Parathyroid adenoma (tissue), 2 donors: Measurements from ENCODE around the gene PSMA7.

Source experiments
- H2AFZ ChIP-seq: fragments of 300-600 bp; sonication (generic); one replicate; pipeline ENCODE4 v1.7.0; 2017; ENCODE audit warnings: antibody characterized with exemption, mild to moderate bottlenecking
- H3K27ac ChIP-seq: fragments of 300-600 bp; sonication (generic); one replicate; pipeline ENCODE4 v1.7.0; 2017
- H3K27me3 ChIP-seq: fragments of 300-600 bp; sonication (generic); one replicate; pipeline ENCODE4 v1.7.0; 2017; ENCODE audit warnings: low read length; ENCODE audit not compliant: control insufficient read depth, insufficient read depth
- H3K36me3 ChIP-seq: fragments of 300-600 bp; sonication (generic); one replicate; pipeline ENCODE4 v1.7.0; 2017; ENCODE audit warnings: low read length; ENCODE audit not compliant: control insufficient read depth, insufficient read depth
- H3K4me1 ChIP-seq: fragments of 300-600 bp; sonication (generic); one replicate; pipeline ENCODE4 v1.7.0; 2017; ENCODE audit warnings: control low read depth
- H3K4me2 ChIP-seq: fragments of 300-600 bp; sonication (generic); one replicate; pipeline ENCODE4 v1.7.0; 2017; ENCODE audit warnings: low read length
- H3K4me3 ChIP-seq: fragments of 300-600 bp; sonication (generic); one replicate; pipeline ENCODE4 v1.7.0; 2017; ENCODE audit warnings: low read depth, low read length
- H3K79me2 ChIP-seq: fragments of 300-600 bp; sonication (generic); one replicate; pipeline ENCODE4 v1.7.0; 2017; ENCODE audit warnings: control low read depth
- H3K9ac ChIP-seq: fragments of 300-600 bp; sonication (generic); one replicate; pipeline ENCODE4 v1.7.0; 2017; ENCODE audit warnings: mild to moderate bottlenecking
- H3K9me3 ChIP-seq: fragments of 300-600 bp; sonication (generic); one replicate; pipeline ENCODE4 v1.7.0; 2017; ENCODE audit warnings: low read length; ENCODE audit not compliant: control insufficient read depth
- TF ChIP-seq, protein P1 (sequence below): fragments of 300-600 bp; sonication (generic); IDR thresholded peaks from one replicate; pipeline ENCODE4 v1.7.0; 2017; ENCODE audit warnings: antibody characterized with exemption, mild to moderate bottlenecking
- donor health status: primary hyperparathyroidism.

PSMA7 gene

DNA sequence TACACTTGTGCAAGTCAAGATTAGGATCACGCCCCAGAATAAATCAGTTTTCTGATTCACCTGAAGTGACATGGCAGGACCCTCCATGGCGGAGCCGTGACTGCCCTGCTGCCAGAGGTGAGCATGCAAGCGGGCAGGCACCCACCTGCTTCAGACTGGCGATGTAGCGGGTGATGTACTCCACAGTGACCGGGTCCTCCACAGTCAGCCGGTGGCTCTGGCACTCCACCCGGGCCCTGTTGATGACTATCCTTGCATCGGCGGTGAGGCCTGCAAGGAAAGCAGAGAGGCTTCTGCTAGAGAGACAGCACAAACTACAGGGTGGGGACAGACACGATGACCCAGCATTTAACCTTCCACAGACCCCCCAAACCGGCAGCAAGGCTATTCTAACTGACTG is 3.6 kb downstream of the PSMA7 start:
- no peaks in the 10 kb centered on the region for H3K36me3 ChIP-seq

DNA sequence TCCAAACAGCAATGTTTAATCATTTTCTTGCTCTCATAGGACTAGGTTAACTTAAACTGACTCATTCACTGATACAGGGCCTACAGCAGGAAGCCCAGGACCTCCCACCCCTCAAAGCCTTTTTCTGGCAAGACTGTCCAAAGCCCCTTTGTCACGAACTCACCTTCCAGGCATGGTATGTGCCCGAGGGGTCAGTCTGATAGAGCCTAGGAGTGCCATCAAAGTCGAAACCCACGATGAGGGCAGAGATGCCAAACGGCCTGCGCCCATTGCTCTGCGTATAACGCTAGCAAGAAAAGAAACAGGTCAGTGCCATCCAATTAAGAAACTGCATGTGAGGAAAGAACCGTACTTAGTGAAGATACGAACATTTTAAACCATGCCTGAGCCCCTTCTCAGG is 4.3 kb downstream of the PSMA7 start:
- no peak overlapping the region for H3K4me2 ChIP-seq
- TF ChIP-seq, protein P1, sequence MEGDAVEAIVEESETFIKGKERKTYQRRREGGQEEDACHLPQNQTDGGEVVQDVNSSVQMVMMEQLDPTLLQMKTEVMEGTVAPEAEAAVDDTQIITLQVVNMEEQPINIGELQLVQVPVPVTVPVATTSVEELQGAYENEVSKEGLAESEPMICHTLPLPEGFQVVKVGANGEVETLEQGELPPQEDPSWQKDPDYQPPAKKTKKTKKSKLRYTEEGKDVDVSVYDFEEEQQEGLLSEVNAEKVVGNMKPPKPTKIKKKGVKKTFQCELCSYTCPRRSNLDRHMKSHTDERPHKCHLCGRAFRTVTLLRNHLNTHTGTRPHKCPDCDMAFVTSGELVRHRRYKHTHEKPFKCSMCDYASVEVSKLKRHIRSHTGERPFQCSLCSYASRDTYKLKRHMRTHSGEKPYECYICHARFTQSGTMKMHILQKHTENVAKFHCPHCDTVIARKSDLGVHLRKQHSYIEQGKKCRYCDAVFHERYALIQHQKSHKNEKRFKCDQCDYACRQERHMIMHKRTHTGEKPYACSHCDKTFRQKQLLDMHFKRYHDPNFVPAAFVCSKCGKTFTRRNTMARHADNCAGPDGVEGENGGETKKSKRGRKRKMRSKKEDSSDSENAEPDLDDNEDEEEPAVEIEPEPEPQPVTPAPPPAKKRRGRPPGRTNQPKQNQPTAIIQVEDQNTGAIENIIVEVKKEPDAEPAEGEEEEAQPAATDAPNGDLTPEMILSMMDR: no peak

More for the DNA sequence above, 3.6 kb downstream of the PSMA7 start:
- no peaks in the 10 kb centered on the region for H3K27me3 ChIP-seq
- H3K4me3 ChIP-seq: no peak overlapping the region
- no peak overlapping the region for H3K4me2 ChIP-seq
- peaks cover 12% of the 10 kb centered on the region for H3K79me2 ChIP-seq
- no peaks in the 10 kb centered on the region for H3K9me3 ChIP-seq
- TF ChIP-seq, protein P1: no peak
- H3K27ac ChIP-seq: no peak overlapping the region
- no peak overlapping the region for H3K9ac ChIP-seq
- H2AFZ ChIP-seq: no peak overlapping the region
- H3K4me1 ChIP-seq: peaks cover 13% of the 10 kb centered on the region

DNA sequence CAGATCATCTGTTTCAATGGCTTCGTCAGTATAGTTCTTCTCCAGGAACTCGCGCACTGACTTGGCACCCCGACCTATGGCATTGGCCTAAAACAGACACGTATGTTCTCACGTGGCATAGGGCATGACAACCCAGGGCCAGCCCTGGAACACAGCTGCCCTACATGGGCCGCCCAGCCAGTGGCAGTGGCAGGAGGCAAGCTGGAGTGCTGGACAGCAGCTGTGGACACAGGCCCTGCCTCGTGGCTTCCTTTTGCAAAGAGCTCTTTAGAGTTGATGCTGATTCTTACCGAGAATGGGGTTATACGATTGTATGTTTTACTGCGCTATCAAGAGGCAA is 5.0 kb downstream of the PSMA7 start:
- Histone ChIP-seq H3K27ac (no peak overlapping the region), H3K36me3 (no peaks in the 10 kb centered on the region)

More for the DNA sequence above, 4.3 kb downstream of the PSMA7 start:
- Histone ChIP-seq H3K4me1 (peaks cover 11% of the 10 kb centered on the region), H3K36me3 (no peaks in the 10 kb centered on the region), H3K27ac (peak overlapping the region; percentile 35), H3K4me3 (no peak overlapping the region), H3K9ac (no peak overlapping the region), H3K79me2 (peaks cover 12% of the 10 kb centered on the region), H3K9me3 (no peaks in the 10 kb centered on the region), H2AFZ (no peak overlapping the region), H3K27me3 (no peaks in the 10 kb centered on the region)

GRCh38 chr20:62137478-62138203 is 5.6 kb downstream of the PSMA7 start:
- H3K27me3 ChIP-seq: no peaks in the 10 kb centered on the region
- no peak overlapping the region for H3K4me2 ChIP-seq
- H3K4me3 ChIP-seq: no peak overlapping the region
- no peak overlapping the region for H2AFZ ChIP-seq
- peaks cover 12% of the 10 kb centered on the region for H3K79me2 ChIP-seq
- H3K9ac ChIP-seq: no peak overlapping the region
- H3K36me3 ChIP-seq: no peaks in the 10 kb centered on the region
- no peaks in the 10 kb centered on the region for H3K9me3 ChIP-seq
- TF ChIP-seq, protein P1: no peak
- peaks cover 11% of the 10 kb centered on the region for H3K4me1 ChIP-seq
- no peak overlapping the region for H3K27ac ChIP-seq

More for the DNA sequence above, 5.0 kb downstream of the PSMA7 start:
- Histone ChIP-seq H3K79me2 (peaks cover 12% of the 10 kb centered on the region), H2AFZ (no peak overlapping the region), H3K4me1 (peaks cover 11% of the 10 kb centered on the region), H3K4me3 (no peak overlapping the region), H3K9ac (no peak overlapping the region), H3K9me3 (no peaks in the 10 kb centered on the region), H3K27me3 (no peaks in the 10 kb centered on the region), H3K4me2 (no peak overlapping the region)
- TF ChIP-seq, protein P1: no peak

DNA sequence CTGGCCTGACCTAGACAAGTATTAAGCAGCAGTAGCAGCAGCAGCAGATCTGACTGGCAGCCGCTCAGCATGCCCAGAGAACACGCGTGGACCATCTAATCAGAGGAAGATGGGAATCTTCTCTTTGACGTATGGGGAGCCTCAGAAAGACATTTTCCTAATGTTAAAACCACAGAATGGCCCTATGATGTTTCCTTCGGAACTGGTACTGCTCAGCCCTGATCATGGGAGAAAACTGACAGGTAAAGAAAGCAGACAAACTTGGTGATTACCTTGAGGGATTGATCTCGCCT is 6.2 kb downstream of the PSMA7 start:
- Histone ChIP-seq H3K4me1 (peaks cover 10% of the 10 kb centered on the region), H2AFZ (no peak overlapping the region), H3K27ac (no peak overlapping the region), H3K9ac (no peak overlapping the region), H3K4me2 (no peak overlapping the region), H3K9me3 (no peaks in the 10 kb centered on the region), H3K27me3 (no peaks in the 10 kb centered on the region), H3K4me3 (no peak overlapping the region), H3K79me2 (peaks cover 10% of the 10 kb centered on the region), H3K36me3 (no peaks in the 10 kb centered on the region)
- TF ChIP-seq, protein P1: no peak
